OCI-LY1 (cell line): ENCODE data around the gene LMO1.

Experiments
- EZH2 ChIP-seq: fragments of 200-600 bp; sonication (generic), shearing (Covaris generic); IDR thresholded peaks from 2 replicates; pipeline ENCODE4 v1.8.0; 2017; ENCODE audit warnings: borderline replicate concordance, mixed run types, mild to moderate bottlenecking, antibody characterized with exemption, low read length, moderate library complexity, mixed read lengths
- TF ChIP-seq, protein P1 (sequence below): fragments of 200-600 bp; sonication (generic), shearing (Covaris generic); IDR thresholded peaks from 2 replicates; pipeline ENCODE4 v1.5.1; 2017; ENCODE audit warnings: mild to moderate bottlenecking, antibody characterized with exemption, low read length, moderate library complexity, mixed read lengths

- TF ChIP-seq, protein P1, sequence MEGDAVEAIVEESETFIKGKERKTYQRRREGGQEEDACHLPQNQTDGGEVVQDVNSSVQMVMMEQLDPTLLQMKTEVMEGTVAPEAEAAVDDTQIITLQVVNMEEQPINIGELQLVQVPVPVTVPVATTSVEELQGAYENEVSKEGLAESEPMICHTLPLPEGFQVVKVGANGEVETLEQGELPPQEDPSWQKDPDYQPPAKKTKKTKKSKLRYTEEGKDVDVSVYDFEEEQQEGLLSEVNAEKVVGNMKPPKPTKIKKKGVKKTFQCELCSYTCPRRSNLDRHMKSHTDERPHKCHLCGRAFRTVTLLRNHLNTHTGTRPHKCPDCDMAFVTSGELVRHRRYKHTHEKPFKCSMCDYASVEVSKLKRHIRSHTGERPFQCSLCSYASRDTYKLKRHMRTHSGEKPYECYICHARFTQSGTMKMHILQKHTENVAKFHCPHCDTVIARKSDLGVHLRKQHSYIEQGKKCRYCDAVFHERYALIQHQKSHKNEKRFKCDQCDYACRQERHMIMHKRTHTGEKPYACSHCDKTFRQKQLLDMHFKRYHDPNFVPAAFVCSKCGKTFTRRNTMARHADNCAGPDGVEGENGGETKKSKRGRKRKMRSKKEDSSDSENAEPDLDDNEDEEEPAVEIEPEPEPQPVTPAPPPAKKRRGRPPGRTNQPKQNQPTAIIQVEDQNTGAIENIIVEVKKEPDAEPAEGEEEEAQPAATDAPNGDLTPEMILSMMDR: no peak
- no peak for TF ChIP-seq EZH2
These were observed 44.8 kb downstream of the LMO1 start for GRCh38 chr11:8218840-8219239.
